Natural killer cell (primary cell): ENCODE measurements around the gene SPARCL1. TPM values are rescaled to one million over a fixed set of nuclear protein-coding genes. Genes with fewer than 3 reads are reported as not detected.

Experiments
- ATAC-seq, 3 donors: fragments of 150-1000 bp in 2 of 3; fragments of 200-7000 bp in 1 of 3; cut with Tn5 transposase; 1 replicate in 1 of 3; 2 replicates in 2 of 3; pipeline ENCODE4 v1.10.0; 2021; ENCODE audit warnings: mild to moderate bottlenecking in 2 of 3, moderate library complexity in 2 of 3
- DNase-seq, 2 donors: peaks; one replicate each; pipeline versions ENCODE4 v3.0.0 to v3.0.0-alpha.2; 2013 to 2021; ENCODE audit warnings: mixed read lengths in 1 of 2
- H3K27ac ChIP-seq: one replicate; pipeline ENCODE4 v1.5.1; 2013; ENCODE audit warnings: mild to moderate bottlenecking, low read length
- H3K27me3 ChIP-seq: one replicate; pipeline ENCODE4 v1.6.1; 2013; ENCODE audit warnings: low read length; ENCODE audit not compliant: control insufficient read depth, insufficient read depth
- H3K36me3 ChIP-seq: one replicate; pipeline ENCODE4 v1.6.1; 2013; ENCODE audit warnings: low read length; ENCODE audit not compliant: control insufficient read depth, insufficient read depth
- H3K4me1 ChIP-seq: one replicate; pipeline ENCODE4 v1.6.1; 2013; ENCODE audit warnings: low read length; ENCODE audit not compliant: control insufficient read depth, insufficient read depth
- H3K4me3 ChIP-seq: one replicate; pipeline ENCODE4 v1.5.1; 2013; ENCODE audit warnings: low read length
- H3K9me3 ChIP-seq: one replicate; pipeline ENCODE4 v1.6.1; 2013; ENCODE audit warnings: low read length; ENCODE audit not compliant: control insufficient read depth, insufficient read depth
- H3K27ac Mint-ChIP-seq, 2 donors: one replicate each; pipeline ENCODE4 v1.8.0; 2022; ENCODE audit warnings: mild to moderate bottlenecking in 2 of 2, mixed read lengths in 2 of 2, moderate library complexity in 1 of 2
- H3K27me3 Mint-ChIP-seq, 2 donors: one replicate each; pipeline ENCODE4 v1.8.0; 2022; ENCODE audit warnings: low read depth in 2 of 2, mixed read lengths in 2 of 2
- H3K36me3 Mint-ChIP-seq: one replicate; pipeline ENCODE4 v1.8.0; 2022; ENCODE audit warnings: mixed read lengths
- H3K4me1 Mint-ChIP-seq, 2 donors: one replicate each; pipeline ENCODE4 v1.8.0; 2022; ENCODE audit warnings: mixed read lengths in 2 of 2
- H3K4me3 Mint-ChIP-seq: one replicate; pipeline ENCODE4 v1.8.0; 2022; ENCODE audit warnings: mild to moderate bottlenecking, moderate library complexity, mixed read lengths
- H3K9me3 Mint-ChIP-seq, 2 donors: one replicate each; pipeline ENCODE4 v1.8.0; 2022; ENCODE audit warnings: mixed read lengths in 2 of 2
- WGBS: methylation state at CpG from one replicate; pipeline ENCODE4 v1.1.7; 2013; ENCODE audit warnings: missing lambda C conversion rate; ENCODE audit not compliant: insufficient coverage; 5-methylcytosine and 5-hydroxymethylcytosine counted together
- intact Hi-C: fragments of 100-400 bp; cut with micrococcal nuclease; formaldehyde crosslinking; loops from one replicate; pipeline ENCODE4 v1.14.2; 2022
- total RNA-seq, 4 donors: library from RNA; stranded (reverse); fragments of 120-200 nt in 1 of 4; gene quantifications; one replicate each; pipeline versions ENCODE4 v1.2.3 to v1.2.4, GENCODE V29; 2013 to 2022
- TF ChIP-seq, protein P1 (sequence below): fragments of 200-600 bp; IDR thresholded peaks from one replicate; pipeline ENCODE4 v1.8.0; 2022; ENCODE audit warnings: antibody characterized with exemption

SPARCL1 gene
- total RNA-seq, 3 donors from 2014 or later (not counting 1 experiment from before 2014, with no cell fraction given) = not detected

DNA sequence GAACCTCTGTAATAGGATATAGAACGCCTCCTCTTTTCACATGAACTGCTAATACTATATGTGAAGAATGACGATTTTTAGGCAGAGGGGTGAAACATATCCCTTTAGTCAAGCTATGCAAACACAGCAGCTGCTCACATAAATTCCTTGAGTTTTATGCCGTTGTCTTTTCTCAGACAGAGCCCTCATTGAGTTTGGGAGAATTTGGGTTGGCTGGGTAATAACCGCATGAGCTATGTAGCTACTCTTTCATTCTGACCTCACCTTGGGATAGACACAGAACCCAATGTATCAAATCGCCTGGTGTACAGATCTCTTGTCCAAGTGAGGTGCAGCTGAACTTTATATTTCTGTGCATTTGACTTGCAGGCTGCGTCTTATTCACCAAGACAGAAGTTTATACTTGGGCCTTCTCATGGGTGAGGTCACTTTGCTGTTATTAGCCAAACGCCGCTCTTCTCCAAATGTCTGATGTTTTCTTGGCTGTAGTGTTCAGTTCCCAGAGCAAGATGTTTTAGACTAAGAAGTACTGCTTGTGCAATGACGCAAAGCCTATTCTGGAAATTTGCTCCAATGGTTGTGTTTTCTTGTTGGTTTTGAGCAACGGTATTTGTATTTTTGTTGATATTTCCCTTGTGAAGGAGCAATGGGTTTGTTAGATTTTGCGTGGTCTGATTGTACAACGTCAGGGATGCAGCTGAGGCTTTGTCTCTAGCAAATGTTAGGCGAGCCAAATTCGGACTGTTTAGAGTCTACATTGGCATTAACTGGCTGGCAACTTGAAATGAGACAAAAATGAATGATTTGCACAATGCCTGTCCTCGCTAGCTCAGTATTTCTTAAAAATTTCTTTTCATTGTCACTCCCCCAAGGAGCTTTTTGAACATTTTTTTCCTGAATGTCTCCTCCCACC, 11.2 kb upstream of the SPARCL1 start:
- TF ChIP-seq, protein P1, sequence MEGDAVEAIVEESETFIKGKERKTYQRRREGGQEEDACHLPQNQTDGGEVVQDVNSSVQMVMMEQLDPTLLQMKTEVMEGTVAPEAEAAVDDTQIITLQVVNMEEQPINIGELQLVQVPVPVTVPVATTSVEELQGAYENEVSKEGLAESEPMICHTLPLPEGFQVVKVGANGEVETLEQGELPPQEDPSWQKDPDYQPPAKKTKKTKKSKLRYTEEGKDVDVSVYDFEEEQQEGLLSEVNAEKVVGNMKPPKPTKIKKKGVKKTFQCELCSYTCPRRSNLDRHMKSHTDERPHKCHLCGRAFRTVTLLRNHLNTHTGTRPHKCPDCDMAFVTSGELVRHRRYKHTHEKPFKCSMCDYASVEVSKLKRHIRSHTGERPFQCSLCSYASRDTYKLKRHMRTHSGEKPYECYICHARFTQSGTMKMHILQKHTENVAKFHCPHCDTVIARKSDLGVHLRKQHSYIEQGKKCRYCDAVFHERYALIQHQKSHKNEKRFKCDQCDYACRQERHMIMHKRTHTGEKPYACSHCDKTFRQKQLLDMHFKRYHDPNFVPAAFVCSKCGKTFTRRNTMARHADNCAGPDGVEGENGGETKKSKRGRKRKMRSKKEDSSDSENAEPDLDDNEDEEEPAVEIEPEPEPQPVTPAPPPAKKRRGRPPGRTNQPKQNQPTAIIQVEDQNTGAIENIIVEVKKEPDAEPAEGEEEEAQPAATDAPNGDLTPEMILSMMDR = no peak
- peaks cover 0 to 5% of the 10 kb centered on the region in 2 donors for H3K27me3 Mint-ChIP-seq
- no peak overlapping the region for H3K27ac ChIP-seq
- ATAC-seq (no peak), DNase-seq (no peak)
- no peaks in the 10 kb centered on the region for H3K4me1 ChIP-seq
- H3K9me3 ChIP-seq = no peaks in the 10 kb centered on the region
- H3K4me3 Mint-ChIP-seq = no peak overlapping the region
- H3K27me3 ChIP-seq = no peaks in the 10 kb centered on the region
- H3K36me3 ChIP-seq = no peaks in the 10 kb centered on the region
- no peak overlapping the region for H3K27ac Mint-ChIP-seq
- H3K4me3 ChIP-seq = no peak overlapping the region
- intact Hi-C loops = no loop called here
- WGBS = 90% methylated on average over 13 of the region's 15 CpGs
- no peaks in the 10 kb centered on the region for H3K36me3 Mint-ChIP-seq
- H3K4me1 Mint-ChIP-seq = no peaks in the 10 kb centered on the region
- no peaks in the 10 kb centered on the region for H3K9me3 Mint-ChIP-seq

DNA sequence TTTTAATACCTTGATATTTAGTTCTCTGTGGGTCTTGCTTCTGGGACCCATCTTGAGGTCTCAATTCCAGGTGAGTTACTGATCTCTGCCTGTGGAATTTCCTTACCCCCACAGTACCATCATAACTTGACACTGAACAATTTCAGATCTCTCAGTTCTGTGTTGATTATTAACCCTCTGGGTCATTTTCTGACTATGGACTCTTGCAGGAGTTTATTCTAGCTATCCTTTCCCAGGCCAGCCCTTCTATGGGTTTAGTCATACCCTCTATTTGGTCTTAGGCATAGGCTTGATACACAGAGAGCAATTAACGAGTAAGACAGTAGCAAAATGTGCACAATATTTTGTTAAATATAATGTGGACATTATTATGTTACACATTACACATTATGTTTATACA, 3.7 kb upstream of the SPARCL1 start:
- no peaks in the 10 kb centered on the region for H3K9me3 Mint-ChIP-seq
- no peaks in the 10 kb centered on the region for H3K27me3 ChIP-seq
- H3K27ac Mint-ChIP-seq = no peak overlapping the region
- no peak for DNase-seq
- no peaks in the 10 kb centered on the region for H3K4me1 Mint-ChIP-seq
- ATAC-seq = no peak
- H3K9me3 ChIP-seq = no peaks in the 10 kb centered on the region
- no CpG with 5 or more reads among the region's 1 CpG for WGBS
- H3K4me1 ChIP-seq = no peaks in the 10 kb centered on the region
- H3K27ac ChIP-seq = no peak overlapping the region
- no peaks in the 10 kb centered on the region for H3K36me3 Mint-ChIP-seq
- H3K27me3 Mint-ChIP-seq = no peaks in the 10 kb centered on the region
- H3K4me3 Mint-ChIP-seq = no peak overlapping the region
- H3K4me3 ChIP-seq = no peak overlapping the region
- intact Hi-C loops = no loop called here
- H3K36me3 ChIP-seq = no peaks in the 10 kb centered on the region
- TF ChIP-seq, protein P1 = no peak

DNA sequence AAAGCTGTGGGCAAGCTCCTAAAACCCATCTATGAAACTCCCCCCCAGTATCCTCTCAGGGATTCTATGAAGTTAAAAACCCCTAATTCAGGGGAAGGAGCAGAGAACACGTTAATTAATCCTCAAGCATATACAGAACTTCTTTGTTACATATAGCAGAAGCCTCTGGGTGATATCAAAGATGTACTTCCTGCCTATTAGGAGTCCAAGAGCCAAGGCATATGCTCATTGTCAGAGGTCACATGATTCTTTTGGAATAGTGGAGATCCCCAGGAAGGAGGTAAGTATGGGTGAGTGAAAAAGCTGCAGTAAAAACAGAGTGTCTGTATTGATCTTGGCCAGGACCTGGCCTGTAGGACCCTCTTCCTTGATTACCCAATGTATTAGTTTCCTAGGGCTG, 2.9 kb upstream of the SPARCL1 start:
- DNase-seq = no peak
- H3K4me1 Mint-ChIP-seq = no peaks in the 10 kb centered on the region

More for the DNA sequence above, 2.9 kb upstream of the SPARCL1 start:
- no peak overlapping the region for H3K4me3 ChIP-seq
- Mint-ChIP-seq H3K9me3 (no peaks in the 10 kb centered on the region), H3K4me3 (no peak overlapping the region), H3K36me3 (no peaks in the 10 kb centered on the region), H3K27ac (no peak overlapping the region), H3K27me3 (no peaks in the 10 kb centered on the region)
- 88% methylated on average over 1 of the region's 1 CpG for WGBS
- H3K27me3 ChIP-seq = no peaks in the 10 kb centered on the region
- TF ChIP-seq, protein P1 = no peak
- no peaks in the 10 kb centered on the region for H3K4me1 ChIP-seq
- no peak for ATAC-seq
- H3K27ac ChIP-seq = no peak overlapping the region
- H3K36me3 ChIP-seq = no peaks in the 10 kb centered on the region
- intact Hi-C loops = no loop called here
- H3K9me3 ChIP-seq = no peaks in the 10 kb centered on the region
